ENCODE data around the gene WSB1.

Gene WSB1

GRCh38 chr17:27315796-27316465, 22.0 kb downstream of the WSB1 start:
- H3K27me3 ChIP-seq (ENCODE audit: insufficient read depth, low read length, poor library complexity) = no peaks in the 10 kb centered on the region
- DNase-seq (no peak), ATAC-seq (ENCODE audit: insufficient read depth, low read depth) (no peak)
- no peak overlapping the region for H3K4me2 ChIP-seq (ENCODE audit: insufficient read depth, low read length)
- no peak overlapping the region for H3K27ac ChIP-seq (ENCODE audit: low read length)
- no peaks in the 10 kb centered on the region for H3K79me2 ChIP-seq (ENCODE audit: insufficient read depth, low read length)
- no peak overlapping the region for H3K9ac ChIP-seq (ENCODE audit: low read depth, low read length)
- H3K4me1 ChIP-seq (ENCODE audit: insufficient read depth, low read length) = no peaks in the 10 kb centered on the region
- no peak for TF ChIP-seq CTCF (IDR thresholded peaks at IDR 0.05; ENCODE audit: borderline replicate concordance, extremely low read depth, low read length, poor library complexity, severe bottlenecking)
- TF ChIP-seq EZH2 (IDR thresholded peaks at IDR 0.05; ENCODE audit: borderline replicate concordance, low read depth, low read length, severe bottlenecking) = no peak
- no peak overlapping the region for H3K4me3 ChIP-seq (ENCODE audit: low read depth in 1 of 2, low read length in 2 of 2)
- H2AFZ ChIP-seq (ENCODE audit: low read depth, low read length) = no peak overlapping the region
- no peaks in the 10 kb centered on the region for H4K20me1 ChIP-seq (ENCODE audit: insufficient read depth, low read length)
- H3K36me3 ChIP-seq (ENCODE audit: insufficient read depth, low read length) = peaks cover 75% of the 10 kb centered on the region
- no peaks in the 10 kb centered on the region for H3K9me3 ChIP-seq (ENCODE audit: insufficient read depth, low read length, severe bottlenecking)

DNA sequence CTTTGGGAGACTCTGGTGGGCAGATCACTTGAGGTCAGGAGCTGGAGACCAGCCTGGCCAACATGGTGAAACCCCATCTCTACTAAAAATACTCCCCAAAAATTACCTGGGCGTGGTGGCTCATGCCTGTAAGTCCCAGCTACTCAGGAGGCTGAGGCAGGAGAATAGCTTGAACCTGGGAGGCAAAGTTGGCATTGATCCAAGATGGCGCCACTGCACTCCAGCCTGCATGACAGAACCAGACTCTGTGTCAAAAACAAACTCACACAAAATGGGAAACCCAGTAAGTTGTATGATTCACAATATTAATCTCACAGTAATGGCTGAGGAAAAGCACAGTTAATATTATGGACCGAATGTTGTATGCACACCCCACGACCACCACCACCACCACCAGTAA, 24.3 kb downstream of the WSB1 start:
- Histone ChIP-seq H4K20me1 (ENCODE audit: insufficient read depth, low read length) (no peaks in the 10 kb centered on the region), H3K27me3 (ENCODE audit: insufficient read depth, low read length, poor library complexity) (no peaks in the 10 kb centered on the region), H3K4me2 (ENCODE audit: insufficient read depth, low read length) (no peak overlapping the region), H3K79me2 (ENCODE audit: insufficient read depth, low read length) (no peaks in the 10 kb centered on the region), H3K36me3 (ENCODE audit: insufficient read depth, low read length) (peaks cover 52% of the 10 kb centered on the region), H3K9me3 (ENCODE audit: insufficient read depth, low read length, severe bottlenecking) (no peaks in the 10 kb centered on the region), H3K4me1 (ENCODE audit: insufficient read depth, low read length) (no peaks in the 10 kb centered on the region), H2AFZ (ENCODE audit: low read depth, low read length) (no peak overlapping the region), H3K4me3 (ENCODE audit: low read depth in 1 of 2, low read length in 2 of 2) (no peak overlapping the region), H3K27ac (ENCODE audit: low read length) (no peak overlapping the region), H3K9ac (ENCODE audit: low read depth, low read length) (no peak overlapping the region)
- ATAC-seq (ENCODE audit: insufficient read depth, low read depth) = no peak
- TF ChIP-seq EZH2 (IDR thresholded peaks at IDR 0.05; ENCODE audit: borderline replicate concordance, low read depth, low read length, severe bottlenecking) = no peak
- TF ChIP-seq CTCF (IDR thresholded peaks at IDR 0.05; ENCODE audit: borderline replicate concordance, extremely low read depth, low read length, poor library complexity, severe bottlenecking) = no peak
- no peak for DNase-seq

- no peak for ATAC-seq (ENCODE audit: insufficient read depth, low read depth)
- H3K27ac ChIP-seq (ENCODE audit: low read length) = no peak overlapping the region
Measured at GRCh38 chr17:27318633-27319032, 24.7 kb downstream of the WSB1 start.

More at GRCh38 chr17:27318633-27319032, 24.7 kb downstream of the WSB1 start:
- Histone ChIP-seq H3K4me3 (ENCODE audit: low read depth in 1 of 2, low read length in 2 of 2) (no peak overlapping the region), H3K79me2 (ENCODE audit: insufficient read depth, low read length) (no peaks in the 10 kb centered on the region), H4K20me1 (ENCODE audit: insufficient read depth, low read length) (no peaks in the 10 kb centered on the region), H3K36me3 (ENCODE audit: insufficient read depth, low read length) (peaks cover 48% of the 10 kb centered on the region), H3K4me1 (ENCODE audit: insufficient read depth, low read length) (no peaks in the 10 kb centered on the region), H3K27me3 (ENCODE audit: insufficient read depth, low read length, poor library complexity) (no peaks in the 10 kb centered on the region), H3K4me2 (ENCODE audit: insufficient read depth, low read length) (no peak overlapping the region), H2AFZ (ENCODE audit: low read depth, low read length) (no peak overlapping the region), H3K9ac (ENCODE audit: low read depth, low read length) (no peak overlapping the region), H3K9me3 (ENCODE audit: insufficient read depth, low read length, severe bottlenecking) (no peaks in the 10 kb centered on the region)
- no peak for DNase-seq
- TF ChIP-seq EZH2 (IDR thresholded peaks at IDR 0.05; ENCODE audit: borderline replicate concordance, low read depth, low read length, severe bottlenecking) (no peak), CTCF (IDR thresholded peaks at IDR 0.05; ENCODE audit: borderline replicate concordance, extremely low read depth, low read length, poor library complexity, severe bottlenecking) (no peak)

Data from DND-41 (cell line).